Stimulated activated CD4-positive, alpha-beta T cell treated with anti-CD3 and anti-CD28 coated beads, Interleukin-4, amount 100 ng/mL, for 48 hours (primary cell): ENCODE data around the gene GALNTL6.

Experiments
- DNase-seq, 2 donors: peaks; one replicate each; pipeline ENCODE4 v3.0.0-alpha.2; 2020; ENCODE audit warnings: low read depth in 2 of 2

The GALNTL6 gene

GRCh38 chr4:171993247-171993646 is 180.0 kb downstream of the GALNTL6 start:
- no peak for DNase-seq

DNA sequence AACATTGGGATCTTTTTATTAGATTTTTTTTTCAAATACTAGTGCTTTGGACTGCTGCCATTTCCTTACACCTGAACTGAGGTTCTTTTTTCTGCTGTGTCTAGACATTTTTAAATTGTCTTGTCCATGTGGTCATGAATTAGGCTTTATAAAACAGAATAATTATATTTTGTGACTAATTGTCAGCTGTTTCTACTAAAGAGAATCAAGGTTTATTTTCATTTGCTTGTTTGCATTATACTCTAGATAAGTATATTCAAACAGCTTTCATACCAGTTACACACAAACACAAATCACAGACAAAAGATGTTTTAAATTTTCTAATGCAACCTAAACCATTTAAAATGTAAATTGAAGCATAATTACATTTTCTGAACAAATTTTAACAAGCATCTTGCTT is 194.7 kb downstream of the GALNTL6 start:
- no peak for DNase-seq

GRCh38 chr4:172009446-172010230 is 196.4 kb downstream of the GALNTL6 start:
- DNase-seq = no peak

DNA sequence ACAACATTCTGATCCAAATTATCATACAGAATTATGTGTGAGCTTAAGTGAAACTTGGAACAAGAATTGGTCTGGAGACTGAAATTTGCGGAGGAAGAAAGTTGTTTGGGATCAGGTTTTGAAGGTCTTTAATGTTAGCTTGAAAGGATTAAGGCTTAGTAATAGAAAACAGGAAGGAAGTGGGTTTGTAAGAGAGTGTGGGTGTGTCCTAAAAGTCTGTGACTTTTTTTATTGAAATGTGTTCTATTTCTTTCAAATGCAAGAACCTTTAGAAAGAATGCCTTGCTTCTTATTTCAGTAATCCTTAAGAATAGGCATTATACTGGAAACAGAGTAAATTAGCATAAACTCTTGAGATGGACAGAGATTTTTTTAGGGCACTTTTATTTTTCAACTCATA is 198.0 kb downstream of the GALNTL6 start:
- no peak for DNase-seq

GRCh38 chr4:172018358-172018757 is 205.2 kb downstream of the GALNTL6 start:
- no peak for DNase-seq

GRCh38 chr4:172035562-172035961 is 222.4 kb downstream of the GALNTL6 start:
- no peak for DNase-seq

GRCh38 chr4:172040766-172041165 is 227.6 kb downstream of the GALNTL6 start:
- no peak for DNase-seq

- DNase-seq = no peak
These were observed 229.5 kb downstream of the GALNTL6 start for GRCh38 chr4:172042714-172043114.

DNA sequence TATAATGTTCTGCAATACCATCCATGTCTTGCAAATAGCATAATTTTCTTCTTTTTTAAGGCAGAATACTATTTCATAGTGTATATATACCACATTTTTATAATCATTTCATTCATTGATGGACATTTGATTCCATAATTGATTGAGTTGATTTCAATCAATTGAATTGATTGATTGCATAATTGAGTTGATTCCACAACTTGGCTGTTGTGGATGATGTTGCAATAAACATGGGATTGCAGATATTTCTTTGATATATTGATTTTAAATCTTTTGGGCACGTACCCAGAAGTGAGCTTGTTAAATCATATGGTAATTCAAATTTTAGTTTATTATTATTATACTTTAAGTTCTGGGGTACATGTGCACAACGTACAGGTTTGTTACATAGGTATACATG is 232.8 kb downstream of the GALNTL6 start:
- DNase-seq = no peak

- DNase-seq = no peak
These were observed 235.5 kb downstream of the GALNTL6 start for GRCh38 chr4:172048666-172049065.

DNA sequence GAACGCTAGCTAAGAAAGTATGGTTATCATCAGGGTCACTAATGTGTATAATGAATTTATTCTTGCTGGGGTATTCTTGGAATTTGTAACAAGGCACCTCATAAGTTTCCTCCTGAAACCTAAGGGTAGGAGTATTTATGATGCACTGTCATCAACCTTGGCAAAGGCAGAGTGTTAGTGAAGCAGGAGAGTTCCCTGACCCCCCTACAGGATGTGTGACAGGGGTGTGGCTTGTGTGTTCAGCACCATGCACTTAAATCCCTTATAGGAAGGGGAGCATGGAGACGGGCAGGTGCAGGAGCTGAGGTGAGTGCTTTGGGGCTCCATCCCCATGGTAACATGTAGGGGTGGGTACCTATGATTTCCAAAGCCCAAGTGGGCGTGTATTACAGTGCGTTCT is 237.7 kb downstream of the GALNTL6 start:
- no peak for DNase-seq

GRCh38 chr4:172055046-172055445 is 241.8 kb downstream of the GALNTL6 start:
- DNase-seq = no peak

DNA sequence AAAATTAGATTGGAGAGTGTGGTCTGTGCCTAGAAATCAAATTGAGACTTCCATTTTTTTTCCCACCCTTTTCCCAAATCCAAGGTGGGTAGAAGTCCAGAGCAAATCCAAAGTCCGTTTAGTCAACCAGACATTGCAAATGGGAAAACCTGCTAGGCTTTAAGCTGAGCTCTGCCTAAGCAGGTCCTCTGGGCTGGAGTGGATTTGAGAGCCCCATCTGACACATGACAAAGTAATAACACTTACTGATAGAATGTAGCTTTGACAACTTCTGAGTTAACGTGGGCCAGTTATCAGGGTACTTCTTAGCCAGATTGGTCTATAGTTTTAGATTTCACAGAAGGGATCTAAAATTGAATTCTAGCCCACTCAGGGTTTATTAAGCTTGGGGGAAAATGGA is 242.3 kb downstream of the GALNTL6 start:
- no peak for DNase-seq

DNA sequence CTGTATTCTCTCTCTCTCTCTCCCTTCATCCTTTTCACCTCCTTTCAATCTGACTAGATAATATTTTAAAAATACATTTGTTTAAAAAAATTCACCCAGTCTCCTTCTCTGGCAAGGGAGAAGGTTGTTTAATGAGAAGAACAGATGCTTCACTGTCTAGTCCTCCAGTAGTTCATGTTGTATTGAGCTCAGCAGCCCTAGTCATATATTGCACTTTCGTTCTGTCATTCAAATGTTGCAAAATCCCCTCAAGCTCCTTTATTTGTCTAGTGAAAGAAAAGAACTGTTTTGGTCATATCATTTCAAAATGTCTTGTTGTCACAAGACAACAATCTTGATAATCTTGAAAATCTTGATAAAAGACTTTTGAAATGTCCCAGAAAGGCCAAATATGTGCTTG is 248.0 kb downstream of the GALNTL6 start:
- no peak for DNase-seq

DNA sequence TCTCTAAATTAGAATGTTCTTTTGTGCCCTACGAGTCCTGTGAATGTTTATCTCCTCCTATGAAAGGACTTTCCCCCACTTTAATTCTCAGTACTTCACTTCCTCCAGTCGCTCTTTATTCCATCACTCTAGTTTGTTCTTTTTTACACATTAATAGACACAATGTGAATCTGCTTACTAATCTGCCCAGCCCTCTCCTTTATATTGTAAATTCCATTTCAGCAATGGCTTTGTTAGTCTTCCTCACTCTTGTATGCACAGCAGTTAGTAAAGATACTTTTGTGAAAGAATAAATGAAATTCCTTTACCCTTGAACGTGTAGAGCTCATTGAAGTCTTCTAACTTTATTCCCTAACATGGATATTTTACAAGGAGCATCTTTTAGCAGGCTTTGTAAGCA is 255.3 kb downstream of the GALNTL6 start:
- DNase-seq = no peak

GRCh38 chr4:172073590-172073989 is 260.4 kb downstream of the GALNTL6 start:
- DNase-seq = no peak

DNA sequence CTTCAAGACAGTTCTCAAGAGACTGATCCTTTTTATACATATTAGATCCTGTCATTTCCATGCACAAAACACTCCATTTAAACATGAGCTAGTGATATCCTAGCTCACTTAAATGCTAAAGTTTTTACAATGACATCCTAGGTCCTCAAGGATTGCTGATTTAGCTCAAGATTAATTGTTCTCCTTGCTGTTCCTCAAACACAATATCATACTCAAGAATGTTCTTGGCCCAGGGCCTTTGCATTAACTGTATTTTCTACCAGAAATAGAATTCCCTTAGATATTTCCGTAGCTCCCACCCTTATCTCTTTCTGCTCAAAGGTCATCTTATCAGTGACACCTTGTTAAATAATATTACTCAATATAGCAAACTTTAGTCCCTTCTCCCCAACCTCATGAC is 270.1 kb downstream of the GALNTL6 start:
- DNase-seq = no peak

DNA sequence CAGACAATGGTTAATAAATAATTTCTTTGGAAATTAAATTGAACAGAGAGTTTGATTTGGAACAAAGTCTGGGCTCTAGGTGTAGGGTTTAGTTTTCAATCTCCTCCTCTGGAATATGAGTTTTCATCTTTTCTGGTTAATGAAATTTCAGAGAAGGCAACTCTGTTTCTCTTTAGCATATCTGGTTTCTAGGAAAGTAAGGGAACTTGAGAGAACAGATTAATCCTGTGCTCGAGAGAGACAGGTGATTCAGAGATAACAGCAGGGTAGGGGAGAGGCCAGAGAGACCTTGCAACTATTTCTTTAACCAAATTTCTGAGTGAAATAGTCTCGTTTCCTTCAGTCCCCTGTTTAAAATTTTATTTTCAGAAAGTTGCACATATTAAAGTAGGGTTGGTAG is 275.4 kb downstream of the GALNTL6 start:
- DNase-seq = no peak

DNA sequence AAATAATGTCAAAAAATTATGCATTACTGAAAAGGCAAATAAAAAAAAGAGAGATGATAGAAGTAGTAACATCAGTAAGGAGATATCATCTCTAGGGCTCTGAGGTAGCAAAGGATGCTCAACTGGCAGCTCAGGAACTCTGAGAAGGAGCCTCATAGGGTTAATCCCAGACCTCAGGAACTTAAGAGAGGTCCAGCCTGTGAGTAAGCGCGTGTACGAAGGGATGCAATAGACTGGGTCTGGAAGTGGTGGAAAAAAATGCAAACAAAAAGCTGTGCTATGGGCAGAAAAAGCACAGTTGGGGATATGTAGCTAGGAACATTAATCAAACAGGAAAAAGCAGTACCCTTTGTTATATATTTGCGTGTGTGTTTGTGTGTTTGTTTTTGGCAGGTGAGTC is 282.0 kb downstream of the GALNTL6 start:
- no peak for DNase-seq

GRCh38 chr4:172096786-172097185 is 283.6 kb downstream of the GALNTL6 start:
- no peak for DNase-seq

DNA sequence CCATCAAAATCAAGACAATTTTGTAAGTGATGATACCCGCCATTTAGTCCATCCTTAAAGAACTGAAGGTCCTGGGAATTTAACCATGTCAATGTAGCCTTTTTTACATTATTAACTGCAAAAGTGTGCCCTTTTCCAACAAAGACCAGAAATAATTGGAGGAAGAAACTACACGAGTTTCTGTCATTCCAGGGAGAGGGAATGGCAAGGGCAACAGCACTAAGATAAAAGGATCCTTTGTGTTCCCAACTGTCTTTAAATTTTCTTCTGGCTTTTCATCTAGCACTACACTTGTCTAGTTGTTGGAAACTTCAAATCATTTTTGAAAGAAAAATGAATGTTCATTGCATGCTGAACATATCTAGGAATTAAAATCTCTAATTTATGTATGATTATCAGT is 286.2 kb downstream of the GALNTL6 start:
- DNase-seq = no peak

- no peak for DNase-seq
These were observed 290.3 kb downstream of the GALNTL6 start for GRCh38 chr4:172103456-172103855.

- no peak for DNase-seq
These were observed 291.3 kb downstream of the GALNTL6 start for GRCh38 chr4:172104539-172104938.

- DNase-seq = no peak
These were observed 292.7 kb downstream of the GALNTL6 start for GRCh38 chr4:172105918-172106317.
